K562 (cell line): ENCODE results near the gene FGR. TPM values are rescaled to one million over a fixed set of nuclear protein-coding genes. Genes with fewer than 3 reads are reported as not detected.

Experiments
- ADNP ChIP-seq: fragments of 200-800 bp; sonication (Bioruptor generic); IDR thresholded peaks from 2 replicates; pipeline ENCODE4 v1.6.1; 2016; ENCODE audit warnings: missing genetic modification characterization, missing compliant biosample characterization
- BRF1 ChIP-seq: IDR thresholded peaks from 3 replicates; pipeline ENCODE4 v1.6.1; 2011; ENCODE audit warnings: borderline replicate concordance, mild to moderate bottlenecking; ENCODE audit not compliant: insufficient read length; ENCODE audit errors: extremely low read depth
- CEBPG ChIP-seq, 3 experiments: fragments of 200-800 bp in 1 of 3; sonication (Bioruptor generic) in 1 of 3; sonication (generic) in 1 of 3; formaldehyde crosslinking in 1 of 3; IDR thresholded peaks in 2 of 3; conservative IDR thresholded peaks in 1 of 3; 2 replicates each; pipeline versions ENCODE4 v1.6.1 to v1.8.0; 2016 to 2022; ENCODE audit warnings: missing compliant biosample characterization in 2 of 3, missing genetic modification characterization in 2 of 3, mild to moderate bottlenecking in 1 of 3, missing genetic modification reagents in 1 of 3
- CXXC5 ChIP-seq: fragments of 250-450 bp; sonication (Bioruptor Pico); IDR thresholded peaks from 2 replicates; pipeline ENCODE4 v1.8.0; 2022; ENCODE audit warnings: inconsistent platforms, mild to moderate bottlenecking, moderate library complexity
- DNMT1 ChIP-seq: fragments of 450-650 bp; IDR thresholded peaks from 2 replicates; pipeline ENCODE4 v1.6.1; 2016; ENCODE audit warnings: antibody characterized with exemption, mild to moderate bottlenecking
- EP300 ChIP-seq: IDR thresholded peaks from 2 replicates; pipeline ENCODE4 v1.6.1; 2012; ENCODE audit warnings: low read length, improper control_type of control experiment
- HDGF ChIP-seq: fragments of 450-650 bp; IDR thresholded peaks from 2 replicates; pipeline ENCODE4 v1.6.1; 2016
- HNRNPLL ChIP-seq: fragments of 200-400 bp; formaldehyde crosslinking; IDR thresholded peaks from 2 replicates; pipeline ENCODE4 v1.6.1; 2017; ENCODE audit warnings: low read length, low read depth, mild to moderate bottlenecking; ENCODE audit not compliant: poor library complexity, severe bottlenecking
- JUND ChIP-seq, 2 experiments: IDR thresholded peaks; 2 replicates in 1 of 2; 3 replicates in 1 of 2; pipeline ENCODE4 v1.6.1; 2011; ENCODE audit warnings: borderline replicate concordance in 2 of 2, low read depth in 2 of 2, low read length in 2 of 2, improper control_type of control experiment in 1 of 2, missing biosample characterization in 1 of 2, missing genetic modification characterization in 1 of 2, missing genetic modification reagents in 1 of 2
- KAT7 ChIP-seq: sonication (generic); formaldehyde crosslinking; IDR thresholded peaks from 2 replicates; pipeline ENCODE4 v1.8.0; 2022; ENCODE audit warnings: missing genetic modification reagents, mild to moderate bottlenecking, borderline replicate concordance
- L3MBTL2 ChIP-seq: fragments of 450-650 bp; IDR thresholded peaks from 2 replicates; pipeline ENCODE4 v1.6.1; 2016; ENCODE audit warnings: mild to moderate bottlenecking, moderate library complexity
- LARP7 ChIP-seq: fragments of 450-650 bp; IDR thresholded peaks from 2 replicates; pipeline ENCODE4 v1.6.1; 2016
- LEF1 ChIP-seq: fragments of 450-650 bp; IDR thresholded peaks from 2 replicates; pipeline ENCODE4 v1.6.1; 2016; ENCODE audit warnings: mild to moderate bottlenecking
- MTA2 ChIP-seq: fragments of 450-650 bp; IDR thresholded peaks from 2 replicates; pipeline ENCODE4 v1.6.1; 2016; ENCODE audit warnings: low read depth
- MYC ChIP-seq, 2 experiments: fragments of 250-450 bp in 1 of 2; sonication (Bioruptor Pico) in 1 of 2; IDR thresholded peaks; 2 replicates each; pipeline versions ENCODE4 v1.5.1 to v1.6.1; 2012 to 2021; ENCODE audit warnings: low read depth in 2 of 2, borderline replicate concordance in 1 of 2, improper control_type of control experiment in 1 of 2, low read length in 1 of 2, mild to moderate bottlenecking in 1 of 2, moderate library complexity in 1 of 2
- POLR2B ChIP-seq: fragments of 450-650 bp; IDR thresholded peaks from 2 replicates; pipeline ENCODE4 v1.6.1; 2018; ENCODE audit warnings: low read depth; ENCODE audit not compliant: partially characterized antibody
- PTBP1 ChIP-seq: fragments of 200-400 bp; formaldehyde crosslinking; IDR thresholded peaks from 2 replicates; pipeline ENCODE4 v1.6.1; 2017; ENCODE audit warnings: low read depth, low read length
- RB1 ChIP-seq: fragments of 450-650 bp; IDR thresholded peaks from 2 replicates; pipeline ENCODE4 v1.6.1; 2017; ENCODE audit warnings: low read depth, mild to moderate bottlenecking
- RFX1 ChIP-seq: fragments of 450-650 bp; IDR thresholded peaks from 2 replicates; pipeline ENCODE4 v1.6.1; 2016; ENCODE audit warnings: mild to moderate bottlenecking, moderate library complexity
- SMARCE1 ChIP-seq: fragments of 450-650 bp; IDR thresholded peaks from 2 replicates; pipeline ENCODE4 v1.7.1; 2016; ENCODE audit warnings: mild to moderate bottlenecking
- SNAPC5 ChIP-seq: fragments of 250-450 bp; sonication (Bioruptor Pico); IDR thresholded peaks from 2 replicates; pipeline ENCODE4 v1.8.0; 2021; ENCODE audit warnings: moderate library complexity, mild to moderate bottlenecking, inconsistent platforms
- TEAD4 ChIP-seq, 2 experiments: sonication (generic) in 1 of 2; formaldehyde crosslinking in 1 of 2; IDR thresholded peaks; 2 replicates each; pipeline versions ENCODE4 v1.6.1 to v1.8.0; 2012 to 2022; ENCODE audit warnings: borderline replicate concordance in 1 of 2, inconsistent platforms in 1 of 2, low read length in 1 of 2, mild to moderate bottlenecking in 1 of 2, missing genetic modification reagents in 1 of 2
- ZNF121 ChIP-seq: sonication (generic); formaldehyde crosslinking; conservative IDR thresholded peaks from 2 replicates; pipeline ENCODE4 v1.8.0; 2022; ENCODE audit warnings: missing genetic modification reagents
- polyA plus RNA-seq, 8 experiments: library from polyadenylated mRNA; depleted of rRNA in 4 of 8; stranded (reverse) in 5 of 8; unstranded in 3 of 8; fragments of >200 nt; fragmentation: Nextera tagmentation in 2 of 8; fragmentation: Illumina TruSeq in 1 of 8; extraction: Ambion mirVana in 2 of 8; extraction: Trizol in 1 of 8; gene quantifications; 2 replicates each; pipeline versions ENCODE4 v1.2.1 to v1.2.3, GENCODE V29; 2011 to 2014; ENCODE audit warnings: inconsistent platforms in 1 of 8, missing spikeins in 1 of 8
- total RNA-seq, 7 experiments: library from RNA; depleted of rRNA in 6 of 7; stranded (reverse); fragments of >200 nt in 6 of 7; fragmentation: Illumina TruSeq in 2 of 7; extraction: Trizol in 2 of 7; gene quantifications; 2 replicates each; pipeline versions ENCODE4 v1.2.1 to v1.2.3, GENCODE V29; 2011 to 2021; ENCODE audit warnings: low replicate concordance in 1 of 7

The FGR gene
- total and polyA plus RNA-seq, 9 of the 15 experiments (the other 6 are each of a cell fraction or from before 2014, with no cell fraction given): 0.04 to 0.11 TPM; not detected in 7

GRCh38 chr1:27567971-27568299 is 67.0 kb downstream of the FGR start (continued):
- TF ChIP-seq EP300 (no peak), HDGF (0 out of 2 replicates have a peak, but pooled peaks have one; percentile 89), CEBPG (CRISPR knock-in tag; IDR thresholded peaks at IDR 0.05) (peak; percentile 31), CEBPG (tag; conservative IDR thresholded peaks at IDR 0.05 in 1 of 2, IDR thresholded peaks at IDR 0.05 in 1 of 2) (no peak), ADNP (tag) (no peak), MYC (IDR thresholded peaks at IDR 0.05; ENCODE audit: low read depth, low read length) (no peak), MYC (CRISPR knock-in tag; IDR thresholded peaks at IDR 0.05; ENCODE audit: borderline replicate concordance, low read depth) (0 out of 2 replicates have a peak, but pooled peaks have one; percentile 47), ZNF121 (CRISPR knock-in tag) (no peak), LEF1 (no peak), POLR2B (no peak), KAT7 (CRISPR knock-in tag) (0 out of 2 replicates have a peak, but pooled peaks have one; percentile 78), CXXC5 (CRISPR knock-in tag) (no peak), DNMT1 (peak; percentile 74; the same call in 1 of the 2 replicates), BRF1 (no peak), RB1 (no peak), MTA2 (no peak), TEAD4 (IDR thresholded peaks at IDR 0.05; ENCODE audit: low read length) (no peak), TEAD4 (CRISPR knock-in tag; IDR thresholded peaks at IDR 0.05; ENCODE audit: borderline replicate concordance) (peak; percentile 71; the same call in 1 of the 2 replicates), RFX1 (no peak), L3MBTL2 (no peak), PTBP1 (no peak), LARP7 (no peak), SMARCE1 (0 out of 2 replicates have a peak, but pooled peaks have one; percentile 23), SNAPC5 (no peak), JUND (IDR thresholded peaks at IDR 0.05; ENCODE audit: borderline replicate concordance, low read depth, low read length) (no peak), JUND (tag; IDR thresholded peaks at IDR 0.05; ENCODE audit: borderline replicate concordance, low read depth, low read length) (no peak), HNRNPLL (no peak)
